SU-DHL-6 (cell line): ENCODE data around the gene AMMECR1.

Experiments
- EZH2phosphoT487 ChIP-seq: fragments of 200-600 bp; sonication (generic), shearing (Covaris generic); conservative IDR thresholded peaks from 2 replicates; pipeline ENCODE4 v1.6.1; 2018; ENCODE audit warnings: mild to moderate bottlenecking, antibody characterized with exemption, low read length, moderate library complexity, mixed read lengths
- TF ChIP-seq, protein P1 (sequence below): fragments of 200-600 bp; sonication (generic); IDR thresholded peaks from one replicate; pipeline ENCODE4 v1.5.1; 2017; ENCODE audit warnings: antibody characterized with exemption, mild to moderate bottlenecking, low read length, moderate library complexity; ENCODE audit not compliant: insufficient read depth, poor library complexity, severe bottlenecking

DNA sequence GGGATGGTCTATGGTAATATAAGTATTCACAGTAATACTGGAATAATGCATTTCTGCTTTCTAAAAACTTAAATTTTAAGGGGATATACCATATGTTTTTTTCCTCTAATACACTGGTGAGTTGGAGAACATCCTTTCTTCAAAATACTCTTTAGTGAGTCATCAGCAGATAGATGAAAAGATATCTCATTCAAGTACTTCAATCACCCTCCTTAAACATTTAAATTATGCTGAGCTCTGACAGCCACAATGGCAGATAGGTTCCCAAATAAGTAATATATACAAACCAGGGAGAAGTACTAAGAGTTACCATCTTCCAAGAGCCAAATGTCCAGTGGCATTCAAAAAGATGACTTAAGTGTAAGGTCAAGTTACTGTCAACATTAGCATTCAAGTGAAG, 52.2 kb downstream of the AMMECR1 start:
- TF ChIP-seq, protein P1, sequence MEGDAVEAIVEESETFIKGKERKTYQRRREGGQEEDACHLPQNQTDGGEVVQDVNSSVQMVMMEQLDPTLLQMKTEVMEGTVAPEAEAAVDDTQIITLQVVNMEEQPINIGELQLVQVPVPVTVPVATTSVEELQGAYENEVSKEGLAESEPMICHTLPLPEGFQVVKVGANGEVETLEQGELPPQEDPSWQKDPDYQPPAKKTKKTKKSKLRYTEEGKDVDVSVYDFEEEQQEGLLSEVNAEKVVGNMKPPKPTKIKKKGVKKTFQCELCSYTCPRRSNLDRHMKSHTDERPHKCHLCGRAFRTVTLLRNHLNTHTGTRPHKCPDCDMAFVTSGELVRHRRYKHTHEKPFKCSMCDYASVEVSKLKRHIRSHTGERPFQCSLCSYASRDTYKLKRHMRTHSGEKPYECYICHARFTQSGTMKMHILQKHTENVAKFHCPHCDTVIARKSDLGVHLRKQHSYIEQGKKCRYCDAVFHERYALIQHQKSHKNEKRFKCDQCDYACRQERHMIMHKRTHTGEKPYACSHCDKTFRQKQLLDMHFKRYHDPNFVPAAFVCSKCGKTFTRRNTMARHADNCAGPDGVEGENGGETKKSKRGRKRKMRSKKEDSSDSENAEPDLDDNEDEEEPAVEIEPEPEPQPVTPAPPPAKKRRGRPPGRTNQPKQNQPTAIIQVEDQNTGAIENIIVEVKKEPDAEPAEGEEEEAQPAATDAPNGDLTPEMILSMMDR: no peak
- no peak for TF ChIP-seq EZH2phosphoT487
